Activated CD8-positive, alpha-beta memory T cell treated with anti-CD3 and anti-CD28 coated beads, Interleukin-2, amount 50 U/mL, for 24 hours (primary cell): Measurements from ENCODE around the gene BIRC7.
"Not testable (repeated sequence)": the region's sequence is repeated elsewhere in the genome, so short reads cannot be mapped to it uniquely, and the experiment has no call there.

Source experiments
- DNase-seq: peaks from one replicate; pipeline ENCODE4 v3.0.0-alpha.2; 2020; ENCODE audit errors: extremely low read depth

The BIRC7 gene

GRCh38 chr20:63246490-63247288 is 11.0 kb downstream of the BIRC7 start:
- DNase-seq, result no peak

DNA sequence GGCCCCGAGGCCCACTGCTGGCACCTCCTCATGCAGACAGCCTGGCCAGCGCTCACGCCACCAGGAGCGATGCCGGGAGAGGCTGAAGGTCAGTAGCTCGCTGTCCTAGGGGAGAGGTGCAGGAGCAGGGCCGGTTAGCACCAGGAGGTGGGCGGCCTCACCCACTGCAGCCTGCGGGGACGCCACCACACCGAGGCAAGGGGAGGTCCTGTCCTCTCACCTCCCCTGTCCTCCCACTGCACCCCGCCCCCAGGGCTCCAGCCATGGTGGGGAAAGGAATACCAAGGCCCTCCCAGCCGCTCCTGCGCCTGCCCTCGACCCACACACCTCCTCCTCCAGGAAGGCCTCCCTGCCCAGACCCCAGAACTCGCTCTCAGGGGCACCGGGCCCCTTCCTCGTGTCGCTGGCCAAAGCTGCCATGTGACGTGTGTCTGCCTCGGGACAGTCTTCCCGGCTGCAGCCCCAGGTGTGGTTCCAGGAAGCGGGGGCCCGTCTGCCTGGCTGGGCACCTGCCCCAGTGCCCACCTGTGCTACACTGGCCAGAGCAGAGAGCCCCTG is 12.0 kb downstream of the BIRC7 start:
- no peak for DNase-seq

DNA sequence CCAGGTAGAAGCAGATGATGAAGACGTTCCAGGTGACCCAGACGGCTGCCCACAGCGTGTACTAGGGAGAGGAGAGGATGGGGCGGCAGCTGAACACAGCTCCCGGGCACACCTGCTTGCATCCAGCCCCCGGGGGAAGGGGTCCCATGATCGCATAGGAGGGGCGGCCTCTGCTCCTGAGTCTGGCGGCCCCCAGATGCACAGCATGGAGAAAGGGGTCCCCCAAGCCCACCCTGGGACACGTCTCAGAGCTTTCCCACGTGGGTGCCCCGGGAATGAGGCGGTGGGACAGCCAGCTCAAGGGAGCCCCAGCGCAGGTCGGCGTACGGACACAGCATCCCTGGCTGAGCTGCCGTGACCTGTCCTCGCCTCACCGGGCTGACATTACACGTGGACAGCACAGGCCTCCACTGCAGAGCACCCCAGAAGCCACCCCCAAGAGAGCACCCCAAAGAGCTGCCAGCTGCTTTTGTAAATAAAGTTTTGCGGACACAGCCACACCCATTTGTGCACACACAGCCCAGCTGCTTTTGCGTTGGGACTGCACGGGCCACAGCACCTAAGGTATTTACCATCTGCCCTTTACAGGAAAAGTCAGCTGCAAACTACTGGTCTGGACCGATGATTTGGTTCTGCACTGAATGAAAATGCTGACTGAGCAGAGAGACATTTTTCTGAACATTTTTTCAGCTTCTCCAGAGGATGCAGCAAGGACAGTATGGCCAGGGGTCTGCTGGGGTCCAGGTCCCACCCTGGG is 13.3 kb downstream of the BIRC7 start:
- no peak for DNase-seq

DNA sequence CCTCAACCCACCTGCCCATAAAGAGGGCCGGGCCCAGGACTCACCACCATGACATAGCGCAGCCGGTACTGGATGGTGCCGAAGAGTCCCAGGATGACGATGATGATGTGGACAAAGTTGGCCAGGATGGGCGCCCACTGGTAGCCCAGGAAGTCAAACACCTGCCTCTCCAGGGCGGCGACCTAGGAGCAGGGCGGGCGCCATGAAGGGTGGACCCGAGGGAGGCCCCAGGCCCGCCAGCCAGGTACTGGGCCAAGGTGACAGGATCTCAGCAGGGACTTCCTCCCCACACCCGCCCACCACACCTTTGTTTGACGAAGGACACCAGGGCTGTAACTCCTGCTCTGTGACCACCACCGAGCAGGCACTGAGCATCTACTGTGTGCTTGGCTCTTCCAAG is 14.2 kb downstream of the BIRC7 start:
- no peak for DNase-seq

DNA sequence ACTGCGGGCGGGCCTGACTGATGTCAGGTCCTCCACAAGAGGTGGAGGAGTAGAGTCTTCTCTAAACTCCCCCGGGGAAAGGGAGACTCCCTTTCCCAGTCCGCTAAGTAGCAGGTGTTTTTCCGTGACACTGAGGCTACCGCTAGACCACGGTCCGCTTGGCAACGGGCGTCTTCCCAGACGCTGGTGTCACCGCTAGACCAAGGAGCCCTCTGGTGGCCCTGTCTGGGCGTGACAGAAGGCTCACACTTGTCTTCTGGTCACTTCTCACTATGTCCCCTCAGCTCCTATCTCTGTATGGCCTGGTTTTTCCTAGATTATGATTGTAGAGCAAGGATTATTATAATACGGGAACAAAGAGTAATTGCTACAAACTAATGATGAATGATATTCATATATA is 15.6 kb downstream of the BIRC7 start:
- DNase-seq, result not testable (repeated sequence)

DNA sequence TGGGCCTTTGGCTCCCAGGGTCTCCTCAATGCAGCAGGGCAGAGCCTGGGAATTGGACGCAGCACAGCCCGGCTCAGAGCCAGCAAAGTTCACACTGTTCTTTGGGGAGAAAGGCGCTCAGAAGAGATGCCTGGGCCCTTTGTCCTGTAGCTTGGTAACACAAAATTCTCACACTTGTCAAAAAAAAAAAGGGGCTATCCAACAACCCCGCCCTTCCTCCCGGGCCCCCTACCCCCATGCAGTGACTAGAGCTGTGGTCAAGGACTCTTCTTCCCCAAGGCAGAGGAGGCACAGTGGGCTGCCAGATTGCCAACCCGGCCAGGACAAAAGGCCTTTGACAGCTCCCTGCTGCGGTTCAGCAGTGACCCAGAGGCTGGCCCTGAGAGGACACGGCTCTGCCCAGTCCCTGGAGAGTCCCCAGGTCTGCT is 16.6 kb downstream of the BIRC7 start:
- DNase-seq, result no peak

DNA sequence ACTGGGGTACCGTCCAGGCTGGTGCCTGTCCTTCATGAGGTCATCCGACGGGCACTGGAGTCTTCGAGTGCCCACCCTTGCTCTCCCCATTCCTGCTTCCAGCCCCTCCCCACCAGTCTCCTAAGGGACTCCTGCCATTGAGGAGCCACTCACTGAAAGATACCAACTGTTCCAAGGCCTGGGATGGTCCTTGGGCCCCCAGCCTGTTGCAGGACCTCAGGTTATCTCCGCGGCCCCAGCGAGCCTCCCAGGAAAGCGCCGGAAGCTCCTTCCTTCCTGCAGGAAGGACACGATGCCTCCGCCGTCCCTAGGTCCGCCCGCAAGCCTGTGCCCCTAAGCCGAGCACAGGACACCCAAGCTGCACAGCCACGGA is 17.3 kb downstream of the BIRC7 start:
- DNase-seq, result no peak

DNA sequence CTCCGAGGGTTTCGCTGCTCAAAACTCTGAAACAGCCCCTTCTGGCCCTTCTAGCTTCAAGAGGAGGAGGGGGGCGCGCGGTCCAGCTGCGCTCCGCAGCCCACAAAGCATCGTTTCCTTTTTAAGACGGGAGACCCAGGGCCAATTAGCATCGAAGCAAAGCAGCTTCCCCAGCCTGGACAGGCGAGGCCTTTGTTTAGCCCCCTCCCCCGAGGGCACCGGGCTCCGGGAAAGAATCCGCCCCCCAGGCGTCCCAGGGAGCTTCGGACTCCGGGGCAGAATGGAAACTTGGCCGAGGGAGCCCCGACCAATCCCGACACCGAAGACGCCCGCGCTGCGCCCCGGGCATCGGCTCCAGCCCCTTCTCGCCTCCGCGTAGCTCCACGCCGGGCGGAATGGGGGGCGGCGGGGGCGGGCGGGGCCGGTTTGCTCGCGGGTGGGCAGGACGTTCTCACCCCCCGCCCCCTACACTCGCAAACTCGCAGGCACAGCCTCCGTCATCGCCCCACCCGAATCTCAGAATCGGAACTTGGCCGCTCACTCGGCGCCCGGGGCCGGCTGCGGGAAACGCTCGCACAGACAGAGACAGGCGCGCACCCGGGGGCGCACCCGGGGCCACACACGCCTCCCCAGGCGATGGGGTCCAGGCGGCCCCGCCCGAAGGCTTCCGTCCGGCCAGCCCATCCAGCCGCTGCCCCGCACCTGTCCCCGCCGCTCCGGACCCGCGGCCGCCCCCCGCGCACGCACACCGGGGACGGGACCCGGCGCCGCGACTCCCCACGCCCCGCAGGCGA is 17.9 kb downstream of the BIRC7 start:
- DNase-seq, result no peak

- DNase-seq, result no peak
Observed at GRCh38 chr20:63254232-63254605, 18.5 kb downstream of the BIRC7 start, which contains the start of gene NKAIN4. Gene NKAIN4, minus strand, starts transcription at chr20:63254463. Its CDS starts 13 bp downstream, at chr20:63254450.

- DNase-seq, result no peak
Observed at GRCh38 chr20:63254606-63255384, 19.1 kb downstream of the BIRC7 start.

- no peak for DNase-seq
Observed at GRCh38 chr20:63255931-63256704, 20.4 kb downstream of the BIRC7 start.

GRCh38 chr20:63256954-63257353 is 21.2 kb downstream of the BIRC7 start:
- DNase-seq, result no peak

DNA sequence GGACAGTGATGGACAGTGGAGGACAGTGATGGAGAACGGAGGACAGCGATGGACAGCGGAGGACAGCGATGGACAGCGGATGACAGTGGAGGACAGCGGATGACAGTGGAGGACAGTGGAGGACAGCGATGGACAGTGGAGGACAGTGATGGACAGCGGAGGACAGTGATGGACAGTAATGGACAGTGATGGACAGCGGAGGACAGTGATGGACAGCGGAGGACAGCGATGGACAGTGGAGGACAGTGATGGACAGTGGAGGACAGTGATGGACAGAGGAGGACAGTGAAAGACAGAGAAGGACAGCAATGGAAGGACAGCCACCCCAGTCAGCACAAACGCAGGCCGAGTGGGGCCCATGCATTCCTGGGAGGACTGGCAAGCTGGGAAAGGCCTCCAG is 21.9 kb downstream of the BIRC7 start:
- DNase-seq, result no peak

GRCh38 chr20:63258781-63259180 is 23.1 kb downstream of the BIRC7 start:
- no peak for DNase-seq

DNA sequence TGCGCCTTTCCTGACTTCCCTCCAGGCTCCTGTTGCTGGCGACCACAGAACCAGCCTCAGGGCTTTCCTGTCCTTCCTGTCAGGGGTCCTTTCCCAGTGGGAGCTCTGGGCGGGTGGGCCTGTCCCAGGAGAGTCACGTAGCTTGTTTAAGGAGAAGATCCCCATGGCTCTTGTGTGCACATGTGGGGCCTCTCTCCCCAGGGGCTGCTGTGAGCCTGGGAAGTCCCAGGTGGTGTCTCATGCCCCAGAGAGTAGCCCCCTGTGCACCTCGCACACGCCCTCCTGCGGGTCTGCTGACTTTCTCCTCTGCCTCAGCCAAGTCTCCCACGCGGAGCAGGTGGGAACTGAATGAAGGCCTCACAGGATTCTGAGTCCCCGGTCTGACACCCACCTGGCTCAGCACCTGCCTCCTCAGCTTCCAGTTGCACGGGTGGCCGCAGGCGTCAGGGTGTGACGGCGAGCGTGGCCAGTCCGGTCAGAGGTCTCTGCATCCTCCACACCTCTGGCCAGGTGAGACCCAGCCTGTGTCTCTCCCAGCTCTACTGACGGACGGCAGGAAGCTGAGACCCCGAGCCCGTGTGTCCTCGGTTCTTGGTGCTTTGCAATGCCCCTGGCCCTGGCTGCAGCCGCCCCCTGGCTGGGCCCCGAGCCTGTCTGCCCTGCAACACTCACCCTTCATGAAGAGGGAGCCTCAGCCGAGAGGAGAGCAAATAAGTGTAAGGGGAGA is 24.2 kb downstream of the BIRC7 start:
- no peak for DNase-seq

DNA sequence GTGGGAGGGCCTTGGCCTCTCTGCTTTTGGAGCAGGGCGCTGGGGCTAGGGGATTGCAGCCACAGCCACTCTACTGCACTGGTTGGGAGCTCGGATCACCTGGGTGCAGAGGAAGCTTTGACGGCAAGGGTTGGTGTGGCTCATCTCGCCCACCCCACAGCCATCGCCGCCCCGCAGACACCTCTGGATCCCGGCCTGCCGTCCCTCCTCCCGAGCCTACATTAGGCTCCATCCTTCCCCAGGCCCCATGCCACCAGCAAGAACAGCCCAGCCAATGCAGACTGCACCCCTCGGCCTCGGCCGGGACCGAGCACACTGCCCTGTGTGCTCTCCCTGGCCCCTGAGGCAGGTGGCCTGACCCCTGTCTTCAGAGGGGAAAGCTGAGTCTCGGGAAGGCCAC is 24.8 kb downstream of the BIRC7 start:
- no peak for DNase-seq

- no peak for DNase-seq
Observed at GRCh38 chr20:63261060-63261794, 25.5 kb downstream of the BIRC7 start.

- no peak for DNase-seq
Observed at GRCh38 chr20:63261795-63262528, 26.3 kb downstream of the BIRC7 start.
